Neural cell (in vitro differentiated cells): Measurements from ENCODE around the gene CAPNS2. TPM values are rescaled to one million over a fixed set of nuclear protein-coding genes. Genes with fewer than 3 reads are reported as not detected.

Experiments used
- H2AFZ ChIP-seq: fragments of 200-600, 300-800 bp; sonication (generic), shearing (Covaris generic); 2 replicates; pipeline ENCODE4 v1.6.0; 2014; ENCODE audit warnings: low read depth, mild to moderate bottlenecking, antibody characterized with exemption, low read length, moderate library complexity
- H3F3A ChIP-seq: fragments of 200-600 bp; shearing (Covaris generic); 2 replicates; pipeline ENCODE4 v1.6.1; 2016; ENCODE audit warnings: mild to moderate bottlenecking, moderate library complexity, mixed read lengths, antibody characterized with exemption, low read length; ENCODE audit not compliant: insufficient read depth, poor library complexity, severe bottlenecking
- H3K27ac ChIP-seq: fragments of 200-600, 300-800 bp; sonication (generic), shearing (Covaris generic); 2 replicates; pipeline ENCODE4 v1.5.1; 2014; ENCODE audit warnings: mild to moderate bottlenecking, low read length, moderate library complexity
- H3K27me3 ChIP-seq: fragments of 300-800, 200-600 bp; sonication (generic), shearing (Covaris generic); 2 replicates; pipeline ENCODE4 v1.6.0; 2014; ENCODE audit warnings: mild to moderate bottlenecking, low read depth, low read length, moderate library complexity; ENCODE audit not compliant: insufficient read depth
- H3K36me3 ChIP-seq: fragments of 300-800, 200-600 bp; sonication (generic), shearing (Covaris generic); 2 replicates; pipeline ENCODE4 v1.5.1; 2014; ENCODE audit warnings: mild to moderate bottlenecking, antibody characterized with exemption, low read length, moderate library complexity; ENCODE audit not compliant: insufficient read depth
- H3K4me2 ChIP-seq: fragments of 300-800, 200-600 bp; sonication (generic), shearing (Covaris generic); 2 replicates; pipeline ENCODE4 v1.6.0; 2014; ENCODE audit warnings: mild to moderate bottlenecking, low read length
- H3K4me3 ChIP-seq: fragments of 300-800, 200-600 bp; sonication (generic), shearing (Covaris generic); 2 replicates; pipeline ENCODE4 v1.5.1; 2014; ENCODE audit warnings: mild to moderate bottlenecking, low read length, moderate library complexity
- H3K79me2 ChIP-seq: fragments of 200-600 bp; shearing (Covaris generic); replicated peaks from 2 replicates; pipeline ENCODE4 v1.6.0; 2014; ENCODE audit warnings: mild to moderate bottlenecking, low read length, moderate library complexity; ENCODE audit not compliant: insufficient read depth
- H3K9ac ChIP-seq: fragments of 300-800, 200-600 bp; sonication (generic), shearing (Covaris generic); 2 replicates; pipeline ENCODE4 v1.6.1; 2016; ENCODE audit warnings: mild to moderate bottlenecking, low read length, mixed read lengths
- H3K9me2 ChIP-seq: fragments of 200-600 bp; shearing (Covaris generic); 2 replicates; pipeline ENCODE4 v1.6.1; 2016; ENCODE audit warnings: mild to moderate bottlenecking, low read length, mixed read lengths; ENCODE audit not compliant: insufficient read depth
- H3K9me3 ChIP-seq: fragments of 200-600, 300-800 bp; sonication (generic), shearing (Covaris generic); 2 replicates; pipeline ENCODE4 v1.6.1; 2016; ENCODE audit warnings: mild to moderate bottlenecking, mixed run types, low read length, moderate library complexity, mixed read lengths
- H4K20me1 ChIP-seq: fragments of 200-600 bp; shearing (Covaris generic); 2 replicates; pipeline ENCODE4 v1.6.1; 2016; ENCODE audit warnings: mild to moderate bottlenecking, mixed run types; ENCODE audit not compliant: insufficient read depth
- CTCF ChIP-seq: fragments of 450-650 bp; IDR thresholded peaks from 2 replicates; pipeline ENCODE4 v1.5.1; 2014; ENCODE audit warnings: antibody characterized with exemption, mild to moderate bottlenecking, moderate library complexity; ENCODE audit not compliant: poor library complexity, severe bottlenecking
- EP300 ChIP-seq: fragments of 450-650 bp; conservative IDR thresholded peaks from 2 replicates; pipeline ENCODE4 v1.6.1; 2014; ENCODE audit warnings: antibody characterized with exemption, mild to moderate bottlenecking, moderate library complexity; ENCODE audit not compliant: poor library complexity, severe bottlenecking
- EZH2 ChIP-seq: fragments of 200-600, 300-800 bp; shearing (Covaris generic), sonication (generic); IDR thresholded peaks from 2 replicates; pipeline ENCODE4 v1.6.1; 2014; ENCODE audit warnings: antibody characterized with exemption, low read length, borderline replicate concordance, mild to moderate bottlenecking; ENCODE audit not compliant: insufficient read depth, poor library complexity, severe bottlenecking
- MXI1 ChIP-seq: fragments of 450-650 bp; conservative IDR thresholded peaks from 2 replicates; pipeline ENCODE4 v1.6.1; 2014; ENCODE audit warnings: antibody characterized with exemption, mild to moderate bottlenecking; ENCODE audit not compliant: poor library complexity, severe bottlenecking
- POLR2AphosphoS5 ChIP-seq: IDR thresholded peaks from 2 replicates; pipeline ENCODE4 v1.6.1; 2012
- RAD21 ChIP-seq: fragments of 450-650 bp; conservative IDR thresholded peaks from 2 replicates; pipeline ENCODE4 v1.6.1; 2014; ENCODE audit warnings: antibody characterized with exemption, mild to moderate bottlenecking, moderate library complexity
- REST ChIP-seq: IDR thresholded peaks from 2 replicates; pipeline ENCODE4 v1.6.1; 2012; ENCODE audit warnings: borderline replicate concordance
- SMC3 ChIP-seq: fragments of 450-650 bp; conservative IDR thresholded peaks from 2 replicates; pipeline ENCODE4 v1.6.1; 2014; ENCODE audit warnings: antibody characterized with exemption, mild to moderate bottlenecking, moderate library complexity; ENCODE audit not compliant: poor library complexity
- TAF1 ChIP-seq: IDR thresholded peaks from 2 replicates; pipeline ENCODE4 v1.6.1; 2012; ENCODE audit warnings: low read depth
- polyA plus RNA-seq: library from polyadenylated mRNA; depleted of rRNA; stranded (reverse); fragments of >200 nt; gene quantifications from 2 replicates; pipeline ENCODE4 v1.2.3, GENCODE V29; 2014

Gene CAPNS2
- polyA plus RNA-seq, 1 donor from 2014 or later: not detected

- no peak overlapping the region for H2AFZ ChIP-seq
Measured at GRCh38 chr16:55532227-55532626, 34.3 kb upstream of the CAPNS2 start.

GRCh38 chr16:55534756-55535155 lies 31.7 kb upstream of the CAPNS2 start:
- Histone ChIP-seq H2AFZ (no peak overlapping the region), H3K4me2 (no peak overlapping the region), H3K27ac (no peak overlapping the region), H3K4me3 (no peak overlapping the region), H4K20me1 (no peaks in the 10 kb centered on the region), H3K27me3 (no peaks in the 10 kb centered on the region), H3K9me2 (no peaks in the 10 kb centered on the region), H3K79me2 (no peaks in the 10 kb centered on the region), H3K9me3 (no peaks in the 10 kb centered on the region), H3F3A (no peaks in the 10 kb centered on the region), H3K9ac (no peak overlapping the region), H3K36me3 (no peaks in the 10 kb centered on the region)
- TF ChIP-seq REST (no peak), TAF1 (no peak), EZH2 (no peak), POLR2AphosphoS5 (no peak), SMC3 (no peak), MXI1 (no peak), EP300 (no peak), CTCF (no peak), RAD21 (no peak)

More at GRCh38 chr16:55532227-55532626, 34.3 kb upstream of the CAPNS2 start:
- no peak overlapping the region for H3K4me3 ChIP-seq
- H3K79me2 ChIP-seq: no peaks in the 10 kb centered on the region
- no peak overlapping the region for H3K9ac ChIP-seq
- no peaks in the 10 kb centered on the region for H4K20me1 ChIP-seq
- H3K27me3 ChIP-seq: no peaks in the 10 kb centered on the region
- no peak overlapping the region for H3K4me2 ChIP-seq
- H3K9me2 ChIP-seq: no peaks in the 10 kb centered on the region
- H3K36me3 ChIP-seq: no peaks in the 10 kb centered on the region
- H3F3A ChIP-seq: no peaks in the 10 kb centered on the region
- H3K9me3 ChIP-seq: no peaks in the 10 kb centered on the region
- no peak overlapping the region for H3K27ac ChIP-seq
- TF ChIP-seq EZH2 (no peak), REST (no peak), POLR2AphosphoS5 (no peak)
